Esophagus muscularis mucosa (tissue), 3 donors: ENCODE results near the gene RTN4IP1.

Experiments used
- CTCF ChIP-seq, 3 experiments: fragments of 200-600 bp in 2 of 3; fragments of 450-650 bp in 1 of 3; sonication (generic) in 2 of 3; IDR thresholded peaks; one replicate each; pipeline ENCODE4 v1.5.1; 2017 to 2019; ENCODE audit warnings: antibody characterized with exemption in 3 of 3, mild to moderate bottlenecking in 2 of 3, moderate library complexity in 1 of 3
- POLR2A ChIP-seq: fragments of 450-650 bp; IDR thresholded peaks from one replicate; pipeline ENCODE4 v1.6.1; 2017; ENCODE audit warnings: antibody characterized with exemption, moderate library complexity, mild to moderate bottlenecking, low read depth
- POLR2AphosphoS5 ChIP-seq, 2 donors: sonication (generic); formaldehyde crosslinking; IDR thresholded peaks; one replicate each; pipeline ENCODE4 v1.6.1; 2017; ENCODE audit warnings: antibody characterized with exemption in 2 of 2

GRCh38 chr6:106674541-106675229 lies 45.4 kb upstream of the RTN4IP1 start:
- TF ChIP-seq CTCF (IDR thresholded peaks at IDR 0.05) (no peak), POLR2A (no peak), POLR2AphosphoS5 (IDR thresholded peaks at IDR 0.05) (no peak)
